Neural cell (in vitro differentiated cells): ENCODE results near the gene AATK. TPM values are rescaled to one million over a fixed set of nuclear protein-coding genes. Genes with fewer than 3 reads are reported as not detected.
"Not testable (repeated sequence)": the region's sequence is repeated elsewhere in the genome, so short reads cannot be mapped to it uniquely, and the experiment has no call there.

Source experiments
- H2AFZ ChIP-seq: fragments of 200-600, 300-800 bp; sonication (generic), shearing (Covaris generic); 2 replicates; pipeline ENCODE4 v1.6.0; 2014; ENCODE audit warnings: low read depth, mild to moderate bottlenecking, antibody characterized with exemption, low read length, moderate library complexity
- H3F3A ChIP-seq: fragments of 200-600 bp; shearing (Covaris generic); 2 replicates; pipeline ENCODE4 v1.6.1; 2016; ENCODE audit warnings: mild to moderate bottlenecking, moderate library complexity, mixed read lengths, antibody characterized with exemption, low read length; ENCODE audit not compliant: insufficient read depth, poor library complexity, severe bottlenecking
- H3K27ac ChIP-seq: fragments of 200-600, 300-800 bp; sonication (generic), shearing (Covaris generic); 2 replicates; pipeline ENCODE4 v1.5.1; 2014; ENCODE audit warnings: mild to moderate bottlenecking, low read length, moderate library complexity
- H3K27me3 ChIP-seq: fragments of 300-800, 200-600 bp; sonication (generic), shearing (Covaris generic); 2 replicates; pipeline ENCODE4 v1.6.0; 2014; ENCODE audit warnings: mild to moderate bottlenecking, low read depth, low read length, moderate library complexity; ENCODE audit not compliant: insufficient read depth
- H3K36me3 ChIP-seq: fragments of 300-800, 200-600 bp; sonication (generic), shearing (Covaris generic); 2 replicates; pipeline ENCODE4 v1.5.1; 2014; ENCODE audit warnings: mild to moderate bottlenecking, antibody characterized with exemption, low read length, moderate library complexity; ENCODE audit not compliant: insufficient read depth
- H3K4me2 ChIP-seq: fragments of 300-800, 200-600 bp; sonication (generic), shearing (Covaris generic); 2 replicates; pipeline ENCODE4 v1.6.0; 2014; ENCODE audit warnings: mild to moderate bottlenecking, low read length
- H3K4me3 ChIP-seq: fragments of 300-800, 200-600 bp; sonication (generic), shearing (Covaris generic); 2 replicates; pipeline ENCODE4 v1.5.1; 2014; ENCODE audit warnings: mild to moderate bottlenecking, low read length, moderate library complexity
- H3K79me2 ChIP-seq: fragments of 200-600 bp; shearing (Covaris generic); replicated peaks from 2 replicates; pipeline ENCODE4 v1.6.0; 2014; ENCODE audit warnings: mild to moderate bottlenecking, low read length, moderate library complexity; ENCODE audit not compliant: insufficient read depth
- H3K9ac ChIP-seq: fragments of 300-800, 200-600 bp; sonication (generic), shearing (Covaris generic); 2 replicates; pipeline ENCODE4 v1.6.1; 2016; ENCODE audit warnings: mild to moderate bottlenecking, low read length, mixed read lengths
- H3K9me2 ChIP-seq: fragments of 200-600 bp; shearing (Covaris generic); 2 replicates; pipeline ENCODE4 v1.6.1; 2016; ENCODE audit warnings: mild to moderate bottlenecking, low read length, mixed read lengths; ENCODE audit not compliant: insufficient read depth
- H3K9me3 ChIP-seq: fragments of 200-600, 300-800 bp; sonication (generic), shearing (Covaris generic); 2 replicates; pipeline ENCODE4 v1.6.1; 2016; ENCODE audit warnings: mild to moderate bottlenecking, mixed run types, low read length, moderate library complexity, mixed read lengths
- H4K20me1 ChIP-seq: fragments of 200-600 bp; shearing (Covaris generic); 2 replicates; pipeline ENCODE4 v1.6.1; 2016; ENCODE audit warnings: mild to moderate bottlenecking, mixed run types; ENCODE audit not compliant: insufficient read depth
- EP300 ChIP-seq: fragments of 450-650 bp; conservative IDR thresholded peaks from 2 replicates; pipeline ENCODE4 v1.6.1; 2014; ENCODE audit warnings: antibody characterized with exemption, mild to moderate bottlenecking, moderate library complexity; ENCODE audit not compliant: poor library complexity, severe bottlenecking
- EZH2 ChIP-seq: fragments of 200-600, 300-800 bp; shearing (Covaris generic), sonication (generic); IDR thresholded peaks from 2 replicates; pipeline ENCODE4 v1.6.1; 2014; ENCODE audit warnings: antibody characterized with exemption, low read length, borderline replicate concordance, mild to moderate bottlenecking; ENCODE audit not compliant: insufficient read depth, poor library complexity, severe bottlenecking
- MXI1 ChIP-seq: fragments of 450-650 bp; conservative IDR thresholded peaks from 2 replicates; pipeline ENCODE4 v1.6.1; 2014; ENCODE audit warnings: antibody characterized with exemption, mild to moderate bottlenecking; ENCODE audit not compliant: poor library complexity, severe bottlenecking
- POLR2AphosphoS5 ChIP-seq: IDR thresholded peaks from 2 replicates; pipeline ENCODE4 v1.6.1; 2012
- RAD21 ChIP-seq: fragments of 450-650 bp; conservative IDR thresholded peaks from 2 replicates; pipeline ENCODE4 v1.6.1; 2014; ENCODE audit warnings: antibody characterized with exemption, mild to moderate bottlenecking, moderate library complexity
- SMC3 ChIP-seq: fragments of 450-650 bp; conservative IDR thresholded peaks from 2 replicates; pipeline ENCODE4 v1.6.1; 2014; ENCODE audit warnings: antibody characterized with exemption, mild to moderate bottlenecking, moderate library complexity; ENCODE audit not compliant: poor library complexity
- TAF1 ChIP-seq: IDR thresholded peaks from 2 replicates; pipeline ENCODE4 v1.6.1; 2012; ENCODE audit warnings: low read depth
- polyA plus RNA-seq: library from polyadenylated mRNA; depleted of rRNA; stranded (reverse); fragments of >200 nt; gene quantifications from 2 replicates; pipeline ENCODE4 v1.2.3, GENCODE V29; 2014
- TF ChIP-seq, protein P1 (sequence below): IDR thresholded peaks from 2 replicates; pipeline ENCODE4 v1.6.1; 2012; ENCODE audit warnings: borderline replicate concordance
- TF ChIP-seq, protein P2 (sequence below): fragments of 450-650 bp; IDR thresholded peaks from 2 replicates; pipeline ENCODE4 v1.5.1; 2014; ENCODE audit warnings: antibody characterized with exemption, mild to moderate bottlenecking, moderate library complexity; ENCODE audit not compliant: poor library complexity, severe bottlenecking

AATK gene
- polyA plus RNA-seq, 1 donor from 2014 or later, result 11.1 TPM

DNA sequence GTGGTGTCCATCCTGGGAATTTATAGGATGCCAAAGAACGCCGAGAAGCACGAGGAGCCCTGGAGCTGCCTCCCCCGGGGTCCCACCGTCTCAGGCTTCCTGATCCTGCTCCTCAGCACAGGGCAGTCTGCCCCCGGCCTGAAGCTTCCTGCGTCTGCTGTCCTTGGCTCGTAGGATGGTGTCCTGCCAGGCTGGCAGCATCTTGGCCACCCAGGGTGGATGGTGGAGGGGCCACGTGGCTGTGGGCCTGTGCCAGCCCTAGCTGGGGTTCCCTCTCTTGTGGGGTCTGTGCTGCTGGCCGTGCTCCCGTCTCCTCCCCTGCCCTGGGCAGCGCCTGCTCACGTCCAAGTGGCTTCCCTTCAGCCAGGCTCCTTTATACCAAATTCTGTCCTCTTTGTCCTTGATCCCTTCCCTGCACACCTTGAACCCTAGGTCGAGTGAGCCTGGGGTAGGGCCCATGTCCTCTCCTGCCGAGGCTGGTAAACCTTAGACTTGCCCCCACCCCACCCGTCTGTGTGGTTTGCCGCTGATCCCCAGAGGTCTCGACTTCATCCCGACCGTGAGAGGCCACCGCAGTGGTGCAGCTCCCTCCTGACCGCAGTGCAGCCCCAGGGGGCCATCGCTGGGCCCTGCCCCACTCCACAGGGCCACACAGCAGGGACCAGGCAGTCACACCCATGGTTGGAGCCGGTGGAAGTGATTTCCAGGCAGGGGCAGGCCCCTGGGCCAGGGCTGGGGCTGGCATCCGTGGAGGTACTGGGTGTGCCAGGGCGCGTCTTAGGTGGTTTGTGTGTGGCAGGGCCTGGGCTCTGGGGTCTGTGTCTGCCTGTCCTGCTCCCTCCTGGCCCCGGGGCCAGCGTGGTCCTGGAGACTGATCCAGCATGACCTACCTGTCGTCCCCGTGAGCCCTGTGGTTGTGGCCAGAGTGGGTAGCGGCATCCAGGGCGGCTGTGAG lies 84.5 kb downstream of the AATK start:
- Histone ChIP-seq H3K4me3 (no peak overlapping the region), H3K36me3 (no peaks in the 10 kb centered on the region), H3K79me2 (no peaks in the 10 kb centered on the region), H4K20me1 (no peaks in the 10 kb centered on the region), H2AFZ (no peak overlapping the region), H3K4me2 (no peak overlapping the region), H3K27me3 (no peaks in the 10 kb centered on the region), H3F3A (no peaks in the 10 kb centered on the region), H3K27ac (no peak overlapping the region), H3K9ac (no peak overlapping the region), H3K9me3 (no peaks in the 10 kb centered on the region), H3K9me2 (no peaks in the 10 kb centered on the region)
- TF ChIP-seq RAD21 (no peak), POLR2AphosphoS5 (no peak), EP300 (no peak), MXI1 (no peak), EZH2 (no peak), TAF1 (no peak), SMC3 (no peak)
- TF ChIP-seq, protein P1, sequence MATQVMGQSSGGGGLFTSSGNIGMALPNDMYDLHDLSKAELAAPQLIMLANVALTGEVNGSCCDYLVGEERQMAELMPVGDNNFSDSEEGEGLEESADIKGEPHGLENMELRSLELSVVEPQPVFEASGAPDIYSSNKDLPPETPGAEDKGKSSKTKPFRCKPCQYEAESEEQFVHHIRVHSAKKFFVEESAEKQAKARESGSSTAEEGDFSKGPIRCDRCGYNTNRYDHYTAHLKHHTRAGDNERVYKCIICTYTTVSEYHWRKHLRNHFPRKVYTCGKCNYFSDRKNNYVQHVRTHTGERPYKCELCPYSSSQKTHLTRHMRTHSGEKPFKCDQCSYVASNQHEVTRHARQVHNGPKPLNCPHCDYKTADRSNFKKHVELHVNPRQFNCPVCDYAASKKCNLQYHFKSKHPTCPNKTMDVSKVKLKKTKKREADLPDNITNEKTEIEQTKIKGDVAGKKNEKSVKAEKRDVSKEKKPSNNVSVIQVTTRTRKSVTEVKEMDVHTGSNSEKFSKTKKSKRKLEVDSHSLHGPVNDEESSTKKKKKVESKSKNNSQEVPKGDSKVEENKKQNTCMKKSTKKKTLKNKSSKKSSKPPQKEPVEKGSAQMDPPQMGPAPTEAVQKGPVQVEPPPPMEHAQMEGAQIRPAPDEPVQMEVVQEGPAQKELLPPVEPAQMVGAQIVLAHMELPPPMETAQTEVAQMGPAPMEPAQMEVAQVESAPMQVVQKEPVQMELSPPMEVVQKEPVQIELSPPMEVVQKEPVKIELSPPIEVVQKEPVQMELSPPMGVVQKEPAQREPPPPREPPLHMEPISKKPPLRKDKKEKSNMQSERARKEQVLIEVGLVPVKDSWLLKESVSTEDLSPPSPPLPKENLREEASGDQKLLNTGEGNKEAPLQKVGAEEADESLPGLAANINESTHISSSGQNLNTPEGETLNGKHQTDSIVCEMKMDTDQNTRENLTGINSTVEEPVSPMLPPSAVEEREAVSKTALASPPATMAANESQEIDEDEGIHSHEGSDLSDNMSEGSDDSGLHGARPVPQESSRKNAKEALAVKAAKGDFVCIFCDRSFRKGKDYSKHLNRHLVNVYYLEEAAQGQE, result no peak
- TF ChIP-seq, protein P2, sequence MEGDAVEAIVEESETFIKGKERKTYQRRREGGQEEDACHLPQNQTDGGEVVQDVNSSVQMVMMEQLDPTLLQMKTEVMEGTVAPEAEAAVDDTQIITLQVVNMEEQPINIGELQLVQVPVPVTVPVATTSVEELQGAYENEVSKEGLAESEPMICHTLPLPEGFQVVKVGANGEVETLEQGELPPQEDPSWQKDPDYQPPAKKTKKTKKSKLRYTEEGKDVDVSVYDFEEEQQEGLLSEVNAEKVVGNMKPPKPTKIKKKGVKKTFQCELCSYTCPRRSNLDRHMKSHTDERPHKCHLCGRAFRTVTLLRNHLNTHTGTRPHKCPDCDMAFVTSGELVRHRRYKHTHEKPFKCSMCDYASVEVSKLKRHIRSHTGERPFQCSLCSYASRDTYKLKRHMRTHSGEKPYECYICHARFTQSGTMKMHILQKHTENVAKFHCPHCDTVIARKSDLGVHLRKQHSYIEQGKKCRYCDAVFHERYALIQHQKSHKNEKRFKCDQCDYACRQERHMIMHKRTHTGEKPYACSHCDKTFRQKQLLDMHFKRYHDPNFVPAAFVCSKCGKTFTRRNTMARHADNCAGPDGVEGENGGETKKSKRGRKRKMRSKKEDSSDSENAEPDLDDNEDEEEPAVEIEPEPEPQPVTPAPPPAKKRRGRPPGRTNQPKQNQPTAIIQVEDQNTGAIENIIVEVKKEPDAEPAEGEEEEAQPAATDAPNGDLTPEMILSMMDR, result no peak

DNA sequence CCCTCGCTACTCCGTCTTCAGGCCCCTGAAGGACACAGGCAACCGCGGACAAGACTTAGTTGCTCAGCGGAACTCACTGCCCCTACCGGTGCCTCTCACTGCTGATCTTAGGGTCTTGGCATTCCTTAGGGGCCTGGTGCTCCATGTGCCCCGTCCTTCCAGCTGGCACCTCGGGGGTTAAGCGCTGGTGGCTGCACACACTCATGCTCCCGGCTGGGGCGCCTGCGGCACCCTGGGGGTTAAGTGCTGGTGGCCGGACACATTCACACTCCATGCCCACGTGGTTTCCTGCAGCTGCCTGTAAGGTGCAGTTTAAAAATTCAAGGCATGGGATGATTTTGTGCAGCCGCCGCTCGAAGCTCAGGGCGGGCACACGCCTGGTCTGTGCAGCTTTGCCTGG lies 86.0 kb downstream of the AATK start:
- no peaks in the 10 kb centered on the region for H4K20me1 ChIP-seq
- no peak overlapping the region for H3K4me3 ChIP-seq
- no peak overlapping the region for H3K9ac ChIP-seq
- no peak overlapping the region for H3K27ac ChIP-seq
- no peaks in the 10 kb centered on the region for H3K9me3 ChIP-seq
- H3K9me2 ChIP-seq, result no peaks in the 10 kb centered on the region
- H3K4me2 ChIP-seq, result no peak overlapping the region
- no peaks in the 10 kb centered on the region for H3K36me3 ChIP-seq
- H3F3A ChIP-seq, result no peaks in the 10 kb centered on the region
- H3K27me3 ChIP-seq, result no peaks in the 10 kb centered on the region
- no peaks in the 10 kb centered on the region for H3K79me2 ChIP-seq
- TF ChIP-seq TAF1, result no peak
- TF ChIP-seq SMC3, result no peak
- TF ChIP-seq RAD21, result no peak
- H2AFZ ChIP-seq, result no peak overlapping the region

DNA sequence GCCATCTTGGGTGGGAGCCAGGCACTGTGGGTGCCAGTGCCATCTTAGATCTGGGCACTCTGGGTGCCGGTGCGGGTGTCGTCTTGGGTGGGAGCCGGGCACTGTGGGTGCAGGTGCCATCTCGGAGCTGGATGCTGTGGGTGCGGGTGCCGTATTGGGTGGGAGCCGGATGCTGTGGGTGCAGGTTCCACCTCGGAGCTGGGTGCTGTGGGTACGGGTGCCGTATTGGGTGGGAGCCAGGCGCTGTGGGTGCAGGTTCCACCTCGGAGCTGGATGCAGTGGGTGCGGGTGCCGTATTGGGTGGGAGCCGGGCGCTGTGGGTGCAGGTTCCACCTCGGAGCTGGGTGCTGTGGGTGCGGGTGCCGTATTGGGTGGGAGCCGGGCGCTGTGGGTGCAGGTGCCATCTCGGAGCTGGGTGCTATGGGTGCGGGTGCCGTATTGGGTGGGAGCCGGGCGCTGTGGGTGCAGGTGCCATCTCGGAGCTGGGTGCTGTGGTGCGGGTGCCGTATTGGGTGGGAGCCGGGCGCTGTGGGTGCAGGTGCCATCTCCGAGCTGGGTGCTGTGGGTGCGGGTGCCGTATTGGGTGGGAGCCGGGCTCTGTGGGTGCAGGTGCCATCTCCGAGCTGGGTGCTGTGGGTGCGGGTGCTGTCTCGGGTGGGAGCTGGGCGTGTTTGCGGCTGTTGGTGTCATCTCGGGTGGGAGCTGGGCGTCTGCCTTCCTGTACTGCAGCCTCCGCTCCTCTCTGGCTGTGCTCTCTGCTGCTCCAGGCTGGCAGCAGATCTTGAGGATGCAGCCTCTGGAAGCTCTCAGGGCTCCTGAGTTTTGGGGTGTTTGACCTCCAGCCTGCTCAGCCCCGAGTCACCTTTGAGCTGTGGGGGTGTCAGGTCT lies 87.8 kb downstream of the AATK start:
- not testable (repeated sequence) for H3K9ac ChIP-seq, H3K4me2 ChIP-seq, H3K4me3 ChIP-seq, H3F3A ChIP-seq, H2AFZ ChIP-seq, H3K79me2 ChIP-seq, H3K27me3 ChIP-seq, H3K36me3 ChIP-seq, H3K9me2 ChIP-seq, H3K9me3 ChIP-seq, H4K20me1 ChIP-seq, H3K27ac ChIP-seq
